HG03280 (cell line): ENCODE measurements around the gene PSMD13.
A peak's percentile ranks its signal among the peaks of the same experiment; 100 is the strongest.
"Not testable (repeated sequence)": the region's sequence is repeated elsewhere in the genome, so short reads cannot be mapped to it uniquely, and the experiment has no call there.

Experiments
- ATAC-seq: cut with Tn5 transposase; IDR thresholded peaks from one replicate; pipeline ENCODE4 v1.9.1; 2021; ENCODE audit warnings: mild to moderate bottlenecking, moderate library complexity; ENCODE audit not compliant: unreplicated experiment

PSMD13 gene

DNA sequence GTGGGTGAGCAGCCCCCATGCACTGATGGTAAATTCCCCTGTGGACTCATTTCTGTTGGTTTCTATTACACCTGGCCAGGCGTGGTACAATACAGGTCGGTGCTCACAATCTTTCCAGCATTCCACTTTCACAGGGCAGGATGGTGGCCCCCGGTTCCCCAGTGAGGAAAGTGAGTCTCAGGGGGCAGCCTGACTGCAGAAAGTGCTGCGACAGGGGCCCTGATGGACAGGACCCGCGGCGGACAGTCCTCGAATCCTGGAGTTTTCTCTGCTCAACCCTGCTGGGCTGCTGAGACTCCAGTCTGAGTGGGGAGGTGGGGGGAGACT is 49.1 kb downstream of the PSMD13 start:
- no peak for ATAC-seq

GRCh38 chr11:286977-287820 is 50.4 kb downstream of the PSMD13 start:
- not testable (repeated sequence) for ATAC-seq

DNA sequence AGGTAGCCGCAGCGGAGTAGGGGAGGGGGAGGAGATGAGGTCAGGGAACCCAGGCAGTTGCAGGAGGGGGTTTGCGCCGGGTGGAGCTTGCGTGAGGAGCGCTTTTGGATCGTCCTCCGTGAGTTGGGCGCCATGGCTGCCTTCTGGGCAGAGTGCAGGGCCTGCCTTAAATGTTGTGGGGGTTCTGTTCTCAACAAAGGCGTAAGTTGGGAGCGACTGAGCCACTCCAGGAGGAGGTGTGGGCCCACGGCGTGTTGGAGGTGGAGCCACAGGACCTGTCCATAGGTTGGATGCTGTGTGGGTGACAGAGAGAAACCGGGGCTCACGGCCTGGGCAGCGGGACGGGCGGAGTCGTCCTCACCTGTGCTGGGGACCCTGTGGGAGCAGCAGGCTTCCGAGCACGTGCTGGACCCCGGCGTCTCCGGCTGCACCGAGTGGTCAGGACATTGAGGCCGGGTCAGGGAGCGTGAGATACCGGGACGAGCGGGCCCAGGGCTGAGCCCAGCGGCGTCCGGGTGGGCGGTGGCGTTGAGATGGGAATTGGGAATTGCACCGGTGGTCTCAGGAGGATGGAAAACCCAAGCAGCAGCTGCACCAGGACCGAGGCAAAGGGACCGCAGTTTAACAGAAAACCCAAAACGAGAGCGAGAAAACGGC is 51.2 kb downstream of the PSMD13 start:
- ATAC-seq: no peak

- ATAC-seq: peak; percentile 65
Measured at GRCh38 chr11:288478-289397, 52.0 kb downstream of the PSMD13 start, which contains the start of gene PGGHG. PGGHG (plus strand) TSS chr11:289126; CDS start chr11:289817, 691 bp downstream.

DNA sequence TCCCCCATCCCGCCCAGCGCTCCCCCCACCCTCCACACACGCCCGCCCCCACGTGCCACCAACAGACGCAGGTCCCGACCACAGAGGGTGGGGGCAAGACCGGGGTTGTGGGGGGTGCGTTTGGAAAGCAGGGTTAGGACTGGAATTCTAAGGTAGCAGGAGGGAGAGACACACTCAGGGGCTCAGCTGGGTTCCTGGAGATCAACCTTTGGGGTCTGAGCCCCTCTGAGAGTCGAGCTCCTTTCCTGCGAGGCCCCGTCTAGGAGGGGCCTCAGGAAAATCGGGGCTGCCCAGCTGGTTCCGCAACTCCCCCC is 52.6 kb downstream of the PSMD13 start:
- ATAC-seq: no peak

DNA sequence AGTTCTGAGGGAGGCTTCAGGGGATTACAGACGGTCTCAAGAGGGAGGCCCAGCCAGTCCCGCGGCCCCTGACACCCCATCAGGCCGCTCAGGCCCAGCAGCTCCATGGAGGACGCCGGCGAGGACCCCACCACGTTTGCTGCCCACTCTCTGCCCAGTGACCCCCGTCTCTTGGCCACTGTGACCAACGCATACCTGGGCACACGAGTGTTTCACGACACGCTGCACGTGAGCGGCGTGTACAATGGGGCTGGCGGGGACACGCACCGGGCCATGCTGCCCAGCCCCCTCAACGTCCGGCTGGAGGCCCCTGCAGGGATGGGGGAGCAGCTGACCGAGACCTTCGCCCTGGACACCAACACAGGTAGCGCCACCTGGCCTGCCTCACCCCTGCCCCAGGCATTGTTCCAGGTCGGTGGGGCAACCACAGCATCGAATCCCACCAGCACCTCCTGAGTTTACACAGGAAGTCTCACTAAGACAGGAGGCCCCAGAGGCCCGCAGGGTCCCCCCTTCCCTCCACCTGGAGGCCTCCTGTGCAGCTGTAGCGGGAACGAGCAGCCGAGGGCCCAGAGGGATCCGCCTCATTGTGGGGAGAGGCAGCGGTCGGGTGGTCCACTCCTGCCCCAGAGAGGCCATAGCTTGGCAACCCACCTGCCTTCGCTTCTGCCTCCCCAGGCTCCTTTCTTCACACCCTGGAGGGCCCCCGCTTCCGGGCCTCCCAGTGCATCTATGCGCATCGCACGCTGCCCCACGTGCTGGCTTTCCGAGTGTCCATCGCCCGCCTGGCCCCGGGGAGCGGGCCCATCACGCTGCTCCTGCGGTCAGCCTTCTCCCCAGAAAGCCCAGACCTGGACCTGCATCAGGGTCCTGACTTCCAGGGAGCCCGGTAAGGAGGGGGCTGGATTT is 53.2 kb downstream of the PSMD13 start:
- no peak for ATAC-seq

GRCh38 chr11:290621-291231 is 54.0 kb downstream of the PSMD13 start:
- ATAC-seq: no peak

DNA sequence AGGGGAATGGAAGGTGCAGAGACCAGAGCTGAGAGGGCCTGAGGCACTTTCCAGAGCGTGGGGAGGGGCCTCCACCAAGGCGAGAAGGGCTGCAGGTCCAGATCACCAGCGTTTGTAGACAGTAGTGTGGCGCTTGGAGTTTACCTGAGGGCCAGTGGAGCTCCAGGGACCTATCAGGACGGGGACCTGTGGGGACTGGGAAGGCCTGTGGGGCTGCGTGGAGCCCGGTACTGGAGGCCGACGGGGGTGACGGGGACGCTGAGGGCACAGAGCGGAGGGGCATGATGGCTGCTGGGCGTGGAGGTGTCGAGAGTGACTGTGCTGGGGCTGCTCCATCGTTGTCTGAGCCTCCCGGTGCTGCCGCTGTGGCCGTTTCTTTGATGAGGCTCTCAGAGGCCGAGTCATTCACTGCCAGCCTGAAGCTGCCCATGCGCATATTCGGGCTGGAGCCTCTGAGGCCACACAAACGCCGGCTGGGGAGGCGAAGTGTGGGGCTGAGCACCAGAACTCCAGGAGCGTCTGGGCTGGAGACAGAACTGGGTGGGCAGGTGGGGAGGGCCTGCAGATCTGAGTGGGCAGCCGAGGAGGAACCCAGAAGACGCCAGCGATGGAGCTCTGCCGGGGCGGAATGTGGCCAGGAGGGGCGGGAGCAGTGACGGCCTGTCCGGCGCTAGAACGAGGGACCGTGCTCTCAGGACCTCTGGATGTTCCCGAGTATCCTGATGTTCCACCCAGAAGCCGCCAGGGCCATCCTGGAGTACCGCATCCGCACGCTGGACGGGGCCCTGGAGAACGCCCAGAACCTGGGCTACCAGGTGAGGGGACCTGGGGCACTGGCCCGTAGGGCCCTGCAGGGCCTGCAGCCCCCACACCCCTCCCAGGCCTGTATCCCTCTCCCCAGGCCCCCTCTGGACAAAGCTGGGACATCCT is 54.8 kb downstream of the PSMD13 start:
- no peak for ATAC-seq

- no peak for ATAC-seq
Measured at GRCh38 chr11:292211-293121, 55.7 kb downstream of the PSMD13 start.

- ATAC-seq: no peak
Measured at GRCh38 chr11:293271-293851, 56.6 kb downstream of the PSMD13 start.

DNA sequence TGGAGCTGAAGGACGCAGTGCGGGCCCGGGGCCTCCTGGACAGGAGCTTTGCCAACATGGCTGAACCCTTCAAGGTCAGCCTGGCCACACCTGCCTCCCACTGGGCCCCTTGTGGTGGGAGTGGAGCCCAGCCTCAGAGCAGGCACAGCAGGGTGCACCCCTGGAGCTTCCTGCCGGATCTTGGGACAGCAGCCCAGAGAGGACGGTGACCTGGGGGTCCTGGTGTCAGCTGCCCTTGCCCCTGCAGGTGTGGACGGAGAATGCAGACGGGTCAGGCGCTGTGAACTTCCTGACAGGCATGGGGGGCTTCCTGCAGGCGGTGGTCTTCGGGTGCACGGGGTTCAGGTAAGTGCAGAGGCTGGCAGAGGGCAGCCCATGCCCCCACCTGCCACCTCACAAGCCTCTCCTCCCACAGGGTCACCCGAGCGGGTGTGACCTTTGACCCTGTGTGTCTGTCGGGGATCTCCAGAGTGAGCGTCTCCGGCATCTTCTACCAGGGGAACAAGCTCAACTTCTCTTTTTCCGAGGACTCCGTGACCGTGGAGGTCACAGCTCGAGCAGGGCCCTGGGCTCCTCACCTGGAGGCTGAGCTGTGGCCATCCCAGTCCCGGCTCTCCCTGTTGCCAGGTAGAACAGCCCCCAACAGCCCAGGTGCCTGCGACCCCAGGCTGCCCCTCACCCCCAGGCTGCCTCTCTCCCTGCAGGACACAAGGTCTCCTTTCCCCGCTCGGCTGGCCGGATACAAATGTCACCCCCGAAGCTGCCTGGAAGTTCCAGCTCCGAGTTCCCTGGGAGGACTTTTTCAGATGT is 57.3 kb downstream of the PSMD13 start:
- no peak for ATAC-seq

DNA sequence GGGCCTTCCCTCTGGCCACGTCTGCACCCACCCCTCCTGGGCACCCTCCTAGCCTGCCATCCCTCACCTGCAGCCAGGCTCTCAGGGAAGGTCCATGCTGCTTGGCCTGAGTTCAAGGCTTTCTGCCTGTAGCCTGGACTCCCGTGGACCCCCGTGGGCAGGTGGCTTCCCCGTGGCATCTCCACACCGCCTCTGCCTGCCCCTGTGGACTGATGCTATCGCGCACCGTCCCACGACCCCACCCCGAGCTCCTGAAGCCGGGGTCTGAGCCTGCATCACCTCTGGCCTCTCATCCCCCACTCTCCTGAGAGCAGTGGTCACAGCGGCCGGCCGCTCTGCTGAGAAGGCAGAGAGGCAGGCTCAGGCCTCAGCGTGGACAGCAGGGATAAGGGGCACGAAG is 58.0 kb downstream of the PSMD13 start:
- ATAC-seq: no peak

DNA sequence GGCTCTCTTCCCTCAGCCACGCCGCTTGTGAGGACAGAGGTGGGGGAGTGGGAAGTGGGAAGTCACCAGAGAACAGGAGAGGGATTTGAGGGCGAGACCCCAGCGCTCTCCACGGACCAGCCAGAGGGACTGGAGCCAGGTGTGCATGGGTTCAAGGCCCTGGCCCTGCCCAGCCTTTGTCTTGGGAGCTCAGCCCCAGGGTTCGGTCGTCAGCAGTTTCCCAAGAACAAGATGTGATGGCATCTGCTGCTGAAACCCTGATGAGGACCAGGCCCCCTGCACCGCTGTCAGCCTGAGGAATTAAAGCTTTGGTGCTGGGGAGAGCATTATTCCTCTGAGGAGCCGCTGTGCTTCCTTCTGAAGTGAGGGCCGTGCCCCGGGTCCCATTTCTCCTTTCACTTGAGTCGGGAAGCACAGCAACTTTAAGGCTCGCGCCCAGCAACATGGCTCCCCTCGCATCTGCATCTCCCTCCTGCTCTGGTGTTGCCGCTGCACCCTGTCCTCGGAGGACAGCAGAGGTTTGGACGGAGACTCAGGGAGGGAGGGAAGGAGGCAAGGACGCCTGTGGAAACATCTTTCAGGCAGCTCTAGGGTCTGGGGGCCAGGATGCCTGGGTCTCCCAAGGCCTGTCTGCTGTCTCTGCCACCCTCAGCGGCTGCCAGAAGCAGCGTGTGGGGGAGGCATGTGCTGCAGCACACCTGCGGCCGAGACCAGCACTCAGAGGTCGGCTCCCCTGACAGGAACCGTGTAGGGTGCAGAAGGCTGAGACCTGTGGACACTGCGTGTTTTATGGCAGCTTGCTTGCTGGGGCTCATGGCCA is 58.8 kb downstream of the PSMD13 start:
- ATAC-seq: no peak

GRCh38 chr11:296171-297050 is 59.6 kb downstream of the PSMD13 start:
- ATAC-seq: no peak

GRCh38 chr11:297051-297585 is 60.3 kb downstream of the PSMD13 start:
- no peak for ATAC-seq
